GM21447 (cell line): ENCODE measurements around the gene KAZN.

ENCODE experiments used
- ATAC-seq: cut with Tn5 transposase; IDR thresholded peaks from one replicate; pipeline ENCODE4 v1.9.1; 2021; ENCODE audit not compliant: unreplicated experiment

KAZN gene

DNA sequence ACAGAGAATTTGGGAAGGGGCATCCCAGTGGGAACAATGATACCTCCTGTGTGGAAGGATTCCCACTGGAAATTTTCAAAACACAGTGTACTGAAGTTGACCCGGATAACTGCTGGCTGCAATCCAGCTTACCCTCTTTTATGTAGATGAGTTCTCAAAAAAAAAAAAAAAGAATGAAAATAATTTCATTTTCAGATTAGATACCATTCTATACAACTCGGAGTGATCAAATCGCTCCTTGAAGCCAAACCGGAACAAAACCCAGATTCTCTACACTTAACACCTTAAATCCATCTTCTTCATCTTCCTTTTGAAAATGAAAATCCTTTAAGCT lies 69.1 kb downstream of the KAZN start:
- no peak for ATAC-seq

DNA sequence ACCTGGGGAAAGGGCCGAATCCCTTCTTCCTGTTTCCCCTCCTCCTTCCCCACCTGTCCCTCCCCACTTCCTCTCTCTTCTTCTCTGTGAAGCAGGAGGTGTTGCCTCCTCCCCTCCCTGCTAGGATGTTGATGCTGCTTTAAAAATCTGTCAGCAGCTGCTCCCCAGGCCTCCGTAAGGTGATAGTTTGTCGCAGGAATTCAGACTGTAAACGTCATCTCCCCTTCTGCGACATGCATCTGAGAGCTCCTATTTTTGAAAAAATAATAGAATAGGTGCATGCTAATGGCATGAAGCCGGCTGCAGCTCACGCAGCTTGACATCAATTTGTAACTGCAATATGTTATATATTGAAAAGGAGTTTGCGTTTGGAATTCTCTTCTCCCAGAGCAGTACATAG lies 70.1 kb downstream of the KAZN start:
- no peak for ATAC-seq

DNA sequence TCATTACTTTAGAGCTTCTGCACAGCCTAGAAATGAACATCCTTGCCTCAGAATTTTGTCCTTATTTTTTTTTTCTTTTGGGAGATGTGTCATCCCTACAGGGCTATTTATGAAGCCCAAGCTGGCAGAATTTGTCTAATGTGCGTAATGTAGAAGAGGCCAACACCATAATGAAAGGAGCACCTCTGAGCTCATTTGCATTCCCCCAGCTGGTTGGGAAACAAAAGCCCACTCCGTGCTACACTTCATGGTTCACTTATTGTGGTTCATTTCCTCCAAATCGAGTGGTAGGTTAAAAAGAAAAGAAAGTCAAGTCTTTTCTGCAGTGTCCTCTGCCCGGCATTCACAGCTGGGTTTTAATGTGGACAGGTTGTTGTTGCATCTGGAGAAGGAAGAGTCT lies 73.5 kb downstream of the KAZN start:
- ATAC-seq, result no peak

DNA sequence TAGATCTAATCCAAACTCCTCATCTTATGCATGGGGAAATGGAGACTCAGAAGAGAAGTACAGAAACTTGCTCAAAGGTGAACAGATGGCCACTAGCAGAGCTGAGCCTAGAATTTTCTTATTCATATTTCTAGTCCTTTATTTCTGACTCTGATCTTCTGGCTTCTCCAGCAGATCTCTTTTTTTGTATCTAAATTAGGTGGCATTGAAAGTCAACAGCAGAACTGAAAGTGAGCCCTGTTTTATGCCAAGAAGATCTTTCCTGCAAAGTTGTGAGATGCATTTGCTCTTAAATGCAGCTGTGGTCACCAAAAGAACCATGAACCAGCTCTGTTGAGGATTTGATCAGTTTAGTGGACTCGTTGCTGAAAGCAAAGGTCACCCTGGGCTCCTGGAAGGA lies 75.5 kb downstream of the KAZN start:
- ATAC-seq, result no peak

DNA sequence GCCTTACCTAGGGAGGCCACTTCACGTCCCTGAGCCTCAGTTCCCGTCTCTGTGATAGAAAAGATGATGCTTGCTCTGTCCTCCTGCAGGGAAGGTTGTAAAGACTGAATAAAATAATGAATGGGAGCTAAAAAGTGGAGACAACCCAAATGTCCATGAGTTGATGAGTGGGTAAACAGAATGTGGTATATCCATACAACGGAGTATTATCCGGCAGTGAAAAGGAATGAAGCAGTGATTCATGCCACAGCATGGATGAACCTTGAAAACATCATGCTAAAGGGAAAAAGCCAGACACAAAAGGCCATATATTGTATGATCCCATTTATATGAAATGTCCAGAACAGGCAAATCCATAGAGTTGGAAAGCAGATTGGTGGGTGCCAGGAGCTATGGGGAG lies 77.9 kb downstream of the KAZN start:
- no peak for ATAC-seq

DNA sequence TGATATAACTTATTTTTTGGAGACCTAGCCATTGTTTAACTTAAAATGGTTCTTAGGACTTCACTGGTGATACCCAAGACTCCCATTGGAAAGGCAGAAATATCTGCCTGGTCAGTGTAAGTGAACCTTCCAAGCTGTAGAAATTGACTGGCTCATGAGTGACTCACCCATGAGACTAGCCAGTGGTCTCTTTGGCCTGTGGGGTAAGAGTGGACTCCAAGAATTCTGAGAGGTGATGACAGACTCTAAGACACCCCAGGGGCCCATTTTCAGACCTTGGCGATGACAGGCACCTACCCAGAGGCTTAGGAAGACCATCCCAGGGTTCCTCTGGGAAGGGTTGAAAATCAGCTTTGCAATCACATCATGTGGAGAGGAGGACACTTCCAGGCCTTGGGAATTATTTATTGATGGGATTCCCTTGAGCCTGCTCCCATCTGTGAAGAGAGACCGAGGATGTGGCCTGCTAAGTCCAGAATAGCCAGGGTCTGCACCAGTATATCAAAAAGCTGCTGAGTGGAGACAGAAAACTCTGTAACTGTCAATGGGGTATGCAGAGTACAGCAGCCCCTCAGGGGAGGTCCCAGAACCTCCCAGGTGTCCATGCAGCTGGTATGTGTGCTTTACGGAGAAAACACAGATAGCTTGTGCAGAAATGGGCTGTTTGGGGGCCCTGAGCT lies 78.9 kb downstream of the KAZN start:
- ATAC-seq, result no peak

DNA sequence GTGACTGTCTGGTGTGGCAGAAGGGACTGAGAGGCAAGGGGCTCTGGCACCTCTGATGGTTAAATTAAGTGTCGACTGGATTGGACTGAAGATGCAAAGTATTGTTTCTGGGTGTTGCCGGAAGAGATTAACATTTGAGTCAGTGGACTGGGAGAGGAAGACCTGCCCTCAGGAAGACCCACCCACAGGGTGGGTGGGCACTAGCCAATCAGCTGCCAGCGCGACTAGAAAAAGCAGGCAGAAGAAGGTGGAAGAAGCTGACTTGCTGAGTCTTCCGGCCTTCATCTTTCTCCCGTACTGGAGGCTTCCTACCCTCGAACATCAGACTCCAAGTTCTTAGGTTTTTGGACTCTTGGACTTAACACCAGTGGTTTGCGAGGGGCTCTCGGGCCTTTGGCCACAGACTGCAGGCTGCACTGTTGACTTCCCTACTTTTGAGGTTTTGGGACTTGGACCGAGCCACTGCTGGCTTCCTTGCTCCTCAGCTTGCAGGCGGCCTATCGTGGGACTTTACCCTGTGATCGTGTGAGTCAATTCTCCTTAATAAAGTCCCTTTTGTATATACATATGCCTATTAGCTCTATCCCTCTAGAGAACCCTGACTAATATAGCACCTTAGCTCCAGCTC lies 79.6 kb downstream of the KAZN start:
- no peak for ATAC-seq

DNA sequence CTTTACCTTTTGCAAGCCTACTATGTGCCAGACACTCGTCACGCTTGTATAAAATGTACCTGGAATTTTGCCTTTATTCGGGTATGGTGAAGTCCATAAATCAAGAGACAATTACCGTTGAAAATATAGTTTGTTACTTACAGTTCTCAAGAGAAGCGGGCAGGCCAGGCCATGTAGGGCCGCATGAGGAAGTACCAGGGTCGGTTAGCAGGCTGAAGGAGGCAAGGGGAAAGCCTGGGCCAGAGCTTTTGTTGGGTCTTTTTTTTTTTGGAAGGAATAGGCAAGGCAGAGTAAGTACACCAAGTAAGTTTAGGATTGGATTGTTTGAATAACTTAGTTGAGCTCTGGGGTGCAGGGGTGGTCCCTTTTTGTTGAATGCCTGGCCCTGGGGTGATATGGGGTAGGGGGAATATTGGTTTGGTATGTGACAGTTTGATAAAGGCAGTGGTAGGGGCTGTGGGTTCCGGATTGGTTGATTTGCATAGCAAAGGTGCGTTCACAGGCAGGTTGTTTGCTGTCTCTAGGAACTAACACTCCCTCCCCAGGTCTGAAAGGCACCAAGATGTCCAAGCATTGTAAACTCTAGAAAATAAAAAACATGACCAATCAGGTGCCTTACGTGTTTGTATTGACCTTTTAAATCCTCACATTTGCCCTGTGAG lies 80.7 kb downstream of the KAZN start:
- no peak for ATAC-seq

DNA sequence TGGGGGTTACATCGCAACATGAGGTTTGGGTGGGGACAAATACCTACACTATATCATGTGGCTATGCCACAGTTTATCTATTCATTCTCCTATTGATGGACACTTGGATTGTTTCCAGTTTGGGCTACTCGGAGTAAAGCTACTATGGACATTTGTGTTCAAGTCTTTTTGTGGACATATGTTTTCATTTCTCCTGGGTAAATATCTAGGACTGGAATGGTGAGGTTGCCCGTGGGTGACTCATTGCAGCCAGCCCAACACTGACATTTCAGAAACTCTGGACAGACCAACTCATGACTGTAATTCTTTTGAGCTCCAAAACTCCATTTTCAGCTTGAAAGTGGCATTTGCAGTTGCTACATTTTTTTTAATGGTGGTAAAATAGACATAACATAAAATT lies 82.7 kb downstream of the KAZN start:
- no peak for ATAC-seq

DNA sequence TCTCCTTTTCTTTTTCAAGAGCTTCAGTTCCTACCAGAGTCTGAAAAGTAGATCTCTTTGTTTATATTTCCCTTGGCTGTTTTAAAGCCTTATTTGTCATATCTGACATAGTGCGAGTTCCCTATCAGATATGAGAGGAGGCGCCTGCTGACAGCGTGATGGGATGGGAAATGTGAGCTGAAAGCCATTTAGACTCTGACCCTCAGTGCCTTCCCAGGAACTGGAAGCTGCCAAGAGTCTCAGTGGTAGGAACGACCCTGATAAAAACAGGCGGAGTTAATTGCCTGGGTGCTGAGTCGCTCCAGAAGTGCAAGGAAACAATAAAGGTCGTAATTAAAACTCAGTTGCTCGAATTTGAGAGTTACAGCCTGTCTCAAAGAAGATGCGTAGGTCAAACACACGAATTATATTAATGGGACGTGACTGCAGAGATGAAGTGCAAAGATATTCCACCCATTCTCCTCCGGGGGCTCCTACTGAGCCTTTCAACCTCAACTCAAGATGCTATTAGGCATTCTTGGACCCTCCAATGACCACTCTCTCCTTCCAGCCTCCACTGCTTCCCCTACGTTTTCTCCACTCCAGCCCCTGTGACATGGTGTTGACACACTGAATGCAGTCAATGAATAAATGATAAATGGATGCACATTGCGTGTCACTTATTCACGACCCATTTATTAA lies 84.6 kb downstream of the KAZN start:
- ATAC-seq, result no peak

DNA sequence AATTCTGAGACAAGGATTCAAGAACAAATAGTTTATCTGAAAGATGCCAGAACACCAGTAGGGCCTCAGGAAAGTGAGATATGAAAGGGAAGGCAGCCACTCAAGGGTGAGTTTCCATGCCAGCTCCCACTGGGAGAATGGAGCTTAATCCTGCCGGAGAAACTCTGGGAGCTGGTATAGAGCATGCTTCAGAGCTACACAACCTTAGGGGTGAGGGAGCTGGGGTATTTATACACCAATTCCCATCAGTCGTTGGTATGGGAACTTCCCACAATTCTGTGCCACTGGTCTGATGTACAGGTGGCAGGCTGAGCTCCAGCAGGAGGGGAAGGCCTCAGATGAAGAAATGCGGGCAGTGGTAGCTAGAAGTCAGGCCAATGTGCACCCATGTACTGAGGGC lies 86.6 kb downstream of the KAZN start:
- ATAC-seq, result no peak

DNA sequence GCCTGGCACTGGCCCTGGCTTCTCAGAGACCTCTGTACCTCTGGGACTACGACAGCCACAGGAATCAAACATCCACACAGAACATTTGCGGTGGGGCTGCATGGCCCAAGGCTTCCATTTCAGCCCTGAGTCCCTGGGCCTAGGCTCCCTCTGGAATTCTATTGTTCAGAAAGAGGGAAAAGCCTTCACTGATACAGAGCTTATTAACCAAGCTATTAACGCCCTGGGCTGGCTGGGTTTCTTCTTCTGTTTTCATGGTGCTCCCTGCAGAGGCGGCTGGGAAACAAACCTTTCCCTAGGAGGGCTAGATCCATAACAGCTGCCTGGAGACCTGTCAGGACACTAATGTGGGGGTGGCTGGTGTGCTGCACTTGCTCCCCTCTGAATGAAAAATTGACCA lies 88.2 kb downstream of the KAZN start:
- no peak for ATAC-seq

DNA sequence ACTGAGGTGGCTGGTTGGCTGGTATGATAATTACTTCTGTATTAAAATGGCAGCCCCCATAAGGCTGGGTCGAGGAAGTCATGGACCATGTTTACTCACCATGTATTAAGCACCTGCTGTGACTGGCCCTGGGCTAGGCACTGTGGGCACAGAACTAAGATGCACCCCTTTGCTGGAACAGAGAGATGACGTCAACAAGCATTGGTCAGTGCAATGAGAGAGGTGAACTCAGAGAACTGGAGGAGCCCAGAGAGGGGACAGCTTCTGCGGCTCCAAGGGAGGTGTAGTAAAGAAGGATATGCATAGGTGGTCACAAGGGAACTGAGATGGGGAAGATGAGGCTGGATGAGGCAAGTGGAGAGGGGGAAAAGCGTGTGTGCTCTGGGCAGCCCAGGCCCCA lies 88.7 kb downstream of the KAZN start:
- no peak for ATAC-seq

DNA sequence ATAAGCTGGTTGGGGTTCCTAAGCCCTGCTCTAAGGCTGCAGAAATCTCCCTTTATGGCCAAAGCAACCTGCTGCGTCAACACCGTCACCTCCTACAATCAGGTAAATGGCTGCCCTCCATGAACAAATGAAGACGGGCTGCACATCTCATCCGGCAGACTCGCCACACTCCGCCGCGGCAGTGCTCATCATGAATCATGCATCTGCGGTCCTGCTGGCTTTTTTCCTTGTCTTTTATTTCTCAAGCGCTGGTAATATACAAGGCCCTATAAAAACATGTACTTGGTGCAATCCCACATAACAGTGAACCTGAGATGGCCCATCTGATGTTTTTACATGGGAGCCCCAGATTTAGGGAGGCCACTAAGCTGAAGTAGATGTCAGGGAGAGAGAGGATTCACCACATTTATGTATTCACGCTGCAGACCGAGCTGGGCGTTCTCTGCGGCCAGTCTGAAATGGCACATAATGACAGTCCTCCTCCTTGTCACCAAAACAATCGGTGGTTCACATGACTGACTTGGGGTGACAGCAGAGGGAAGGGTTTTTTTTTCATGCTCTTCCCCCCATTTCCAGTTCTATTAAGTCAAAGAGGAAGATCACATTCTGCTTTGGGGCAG lies 91.6 kb downstream of the KAZN start:
- no peak for ATAC-seq

DNA sequence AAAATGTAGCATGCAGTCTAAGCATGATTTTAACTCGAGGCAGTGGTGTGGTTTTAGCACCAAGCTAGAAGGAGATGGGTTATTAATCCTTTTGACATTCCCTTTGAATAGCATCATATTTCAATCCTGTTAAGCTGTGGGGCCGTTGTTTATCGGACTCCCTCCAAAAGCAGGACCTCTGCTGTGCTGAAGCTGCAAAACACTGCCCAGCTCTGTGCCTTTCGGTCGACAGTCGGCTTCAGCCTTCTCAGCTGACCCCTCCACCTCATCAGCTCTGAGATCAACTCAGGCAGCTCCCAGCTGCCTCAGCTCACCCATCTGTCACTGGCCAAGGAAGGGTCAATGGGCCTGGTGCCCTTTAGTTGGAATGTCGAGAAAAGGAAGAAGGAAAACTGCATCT lies 95.5 kb downstream of the KAZN start:
- no peak for ATAC-seq

DNA sequence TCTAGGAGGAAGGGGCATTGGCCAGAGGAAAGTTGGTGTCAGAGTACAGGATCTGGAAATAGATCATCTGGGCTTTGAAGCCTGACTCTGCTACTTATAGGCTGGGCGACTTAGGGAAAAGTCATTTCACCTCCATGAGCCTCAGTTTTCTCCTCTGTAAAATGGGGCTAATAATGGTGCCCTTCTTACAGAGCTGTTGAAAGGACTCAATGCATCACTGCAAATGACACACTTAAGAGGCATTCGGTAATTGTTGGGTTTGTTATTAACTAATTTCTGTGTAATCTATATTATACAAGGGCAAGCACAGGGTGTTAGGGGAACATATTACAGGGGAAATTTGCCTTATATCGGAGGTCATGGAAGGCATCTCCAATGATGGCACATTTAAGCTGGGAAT lies 96.1 kb downstream of the KAZN start:
- ATAC-seq, result no peak

DNA sequence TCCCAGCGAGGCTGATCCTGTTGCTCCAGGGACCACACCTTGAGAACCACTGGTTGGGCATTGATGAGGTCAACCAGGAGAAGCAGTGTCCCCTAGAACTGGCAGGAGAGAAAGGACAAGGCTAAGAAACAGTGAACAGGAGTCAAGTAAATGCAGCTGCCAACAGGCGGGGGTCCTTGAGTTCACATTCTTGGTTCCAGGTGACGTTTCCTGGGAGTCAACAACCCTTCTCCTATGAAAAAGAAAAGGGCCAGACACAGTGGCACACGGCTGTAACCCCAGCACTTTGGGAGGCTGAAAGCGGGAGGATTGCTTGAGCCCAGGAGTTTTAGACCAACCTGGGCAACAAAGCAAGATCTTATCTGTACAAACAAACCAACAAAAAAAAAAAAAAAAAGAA lies 98.3 kb downstream of the KAZN start:
- ATAC-seq, result no peak

DNA sequence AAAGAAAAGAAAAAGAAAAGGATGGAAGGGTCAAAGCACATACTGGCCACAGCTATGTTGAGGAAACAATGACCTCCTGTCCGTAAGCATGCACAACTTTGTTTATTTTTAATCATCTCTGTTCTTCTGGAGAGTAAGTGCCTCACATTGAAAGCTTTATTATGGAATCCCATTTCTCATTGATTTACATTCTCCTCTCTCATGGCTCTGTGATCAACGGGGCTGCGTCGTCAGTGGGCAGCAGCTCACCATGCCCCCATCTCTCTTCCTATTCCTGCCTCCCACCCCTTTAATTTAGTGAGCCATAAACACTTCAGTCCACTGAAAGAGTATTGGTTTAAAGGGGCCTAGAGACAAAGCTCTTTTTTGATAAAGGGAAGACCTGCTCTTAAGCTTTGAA lies 98.9 kb downstream of the KAZN start:
- ATAC-seq, result no peak

DNA sequence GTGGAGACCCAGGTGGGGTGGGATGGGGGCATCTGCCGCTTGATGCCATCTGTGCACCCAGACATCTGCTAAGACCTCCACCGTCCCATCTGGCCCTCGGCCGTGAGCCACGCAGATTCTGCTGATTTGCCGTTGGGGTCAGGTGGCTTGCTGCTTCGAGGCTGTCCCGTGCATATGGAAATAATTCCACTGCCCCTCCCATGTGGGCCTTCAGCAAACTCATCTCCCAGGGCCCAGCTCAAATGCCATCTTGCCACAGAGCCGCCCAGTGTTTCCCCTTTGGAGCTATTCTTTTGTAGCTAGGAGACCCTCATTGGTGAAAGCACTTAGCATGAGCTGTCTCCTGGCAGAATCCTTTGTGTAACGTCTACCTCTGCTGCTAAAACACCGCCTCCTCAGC lies 99.8 kb downstream of the KAZN start:
- no peak for ATAC-seq

DNA sequence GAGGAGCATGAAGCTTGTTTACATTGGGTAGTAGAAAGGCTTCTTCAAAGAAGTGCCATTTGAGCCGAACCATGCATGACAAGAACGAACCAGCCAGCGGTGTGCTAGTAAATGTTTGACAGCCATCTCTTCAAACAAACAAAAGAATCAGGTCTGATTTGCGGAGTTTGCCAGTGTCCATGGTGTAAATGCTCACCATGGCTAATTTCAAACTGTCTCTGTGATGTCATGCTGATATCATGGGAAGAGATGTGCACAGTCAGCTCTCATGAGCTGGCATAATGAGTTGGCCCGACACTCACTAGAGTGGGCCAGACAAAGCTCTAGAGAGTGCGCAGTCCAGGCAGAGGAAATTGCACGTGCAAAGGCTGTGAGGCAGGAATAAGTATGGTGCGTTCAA lies 101.1 kb downstream of the KAZN start:
- no peak for ATAC-seq

DNA sequence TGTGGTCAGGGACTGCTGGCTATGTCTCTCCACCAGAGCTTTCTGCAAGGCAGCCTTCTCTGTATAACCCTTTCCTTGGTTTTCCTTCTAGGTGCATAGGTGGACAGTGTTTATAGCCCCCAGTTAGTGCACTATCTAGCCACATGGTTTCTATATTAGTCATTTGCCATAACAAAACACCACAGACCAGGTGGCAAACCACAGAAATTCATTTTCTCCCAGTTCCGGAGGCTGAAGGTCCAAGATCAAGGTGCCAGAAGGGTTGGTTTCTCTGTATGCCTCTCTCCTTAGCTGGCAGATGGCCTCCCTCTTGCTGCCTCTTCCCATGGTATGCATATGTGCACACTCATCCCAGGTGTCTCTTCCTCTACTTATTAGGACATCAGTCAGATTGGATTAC lies 106.4 kb downstream of the KAZN start:
- no peak for ATAC-seq

DNA sequence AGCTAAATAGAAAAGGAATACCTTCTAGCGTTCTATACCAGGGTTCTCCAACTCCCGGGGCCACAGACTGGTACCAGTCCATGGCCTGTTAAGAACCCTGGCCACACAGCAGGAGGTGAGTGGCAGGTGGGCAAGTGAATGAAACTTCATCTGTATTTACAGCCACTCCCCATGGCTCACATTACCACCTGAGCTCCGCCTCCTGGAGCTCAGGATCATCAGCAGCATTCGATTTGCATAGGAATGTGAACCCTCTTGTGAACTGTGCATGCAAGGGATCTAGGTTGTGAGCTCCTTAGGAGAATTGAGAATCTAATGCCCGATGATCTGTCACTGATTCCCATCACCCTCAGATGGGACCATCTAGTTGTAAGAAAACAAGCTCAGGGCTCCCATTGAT lies 107.3 kb downstream of the KAZN start:
- ATAC-seq, result no peak
